GM12801 (cell line): ENCODE measurements around the gene MTMR10.

Experiments
- TF ChIP-seq, protein P1 (sequence below): IDR thresholded peaks from one replicate; pipeline ENCODE4 v1.5.1; 2011; ENCODE audit warnings: control low read depth; ENCODE audit not compliant: insufficient read length; ENCODE audit errors: extremely low read depth

Gene MTMR10

DNA sequence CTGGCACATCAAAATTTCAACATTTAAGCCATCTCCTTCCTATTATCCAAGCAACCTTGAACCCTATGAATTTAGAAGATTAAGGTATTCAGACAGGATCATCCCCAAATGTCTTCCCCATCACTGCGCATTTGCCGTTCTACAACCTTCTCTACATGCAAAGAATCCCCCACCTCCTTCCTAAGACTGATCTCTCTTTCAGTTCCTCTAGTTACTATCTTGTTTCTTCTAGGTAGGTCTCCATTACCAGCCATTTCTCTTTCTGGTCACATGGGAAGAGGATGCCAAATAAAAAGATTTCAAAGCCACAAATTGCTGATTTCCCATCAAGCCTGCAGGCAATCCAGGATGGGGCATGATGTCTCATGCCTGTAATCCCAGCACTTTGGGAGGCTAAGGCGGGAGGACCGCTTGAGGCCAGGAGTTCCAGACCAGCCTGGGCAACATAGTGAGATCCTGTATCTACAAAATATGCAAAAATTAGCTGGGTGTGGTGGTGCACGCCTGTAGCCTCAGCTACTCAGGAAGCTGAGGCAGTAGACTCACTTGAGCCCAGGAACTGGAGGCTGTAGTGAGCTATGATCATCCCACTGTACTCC, 29.7 kb upstream of the MTMR10 start:
- TF ChIP-seq, protein P1, sequence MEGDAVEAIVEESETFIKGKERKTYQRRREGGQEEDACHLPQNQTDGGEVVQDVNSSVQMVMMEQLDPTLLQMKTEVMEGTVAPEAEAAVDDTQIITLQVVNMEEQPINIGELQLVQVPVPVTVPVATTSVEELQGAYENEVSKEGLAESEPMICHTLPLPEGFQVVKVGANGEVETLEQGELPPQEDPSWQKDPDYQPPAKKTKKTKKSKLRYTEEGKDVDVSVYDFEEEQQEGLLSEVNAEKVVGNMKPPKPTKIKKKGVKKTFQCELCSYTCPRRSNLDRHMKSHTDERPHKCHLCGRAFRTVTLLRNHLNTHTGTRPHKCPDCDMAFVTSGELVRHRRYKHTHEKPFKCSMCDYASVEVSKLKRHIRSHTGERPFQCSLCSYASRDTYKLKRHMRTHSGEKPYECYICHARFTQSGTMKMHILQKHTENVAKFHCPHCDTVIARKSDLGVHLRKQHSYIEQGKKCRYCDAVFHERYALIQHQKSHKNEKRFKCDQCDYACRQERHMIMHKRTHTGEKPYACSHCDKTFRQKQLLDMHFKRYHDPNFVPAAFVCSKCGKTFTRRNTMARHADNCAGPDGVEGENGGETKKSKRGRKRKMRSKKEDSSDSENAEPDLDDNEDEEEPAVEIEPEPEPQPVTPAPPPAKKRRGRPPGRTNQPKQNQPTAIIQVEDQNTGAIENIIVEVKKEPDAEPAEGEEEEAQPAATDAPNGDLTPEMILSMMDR = no peak

DNA sequence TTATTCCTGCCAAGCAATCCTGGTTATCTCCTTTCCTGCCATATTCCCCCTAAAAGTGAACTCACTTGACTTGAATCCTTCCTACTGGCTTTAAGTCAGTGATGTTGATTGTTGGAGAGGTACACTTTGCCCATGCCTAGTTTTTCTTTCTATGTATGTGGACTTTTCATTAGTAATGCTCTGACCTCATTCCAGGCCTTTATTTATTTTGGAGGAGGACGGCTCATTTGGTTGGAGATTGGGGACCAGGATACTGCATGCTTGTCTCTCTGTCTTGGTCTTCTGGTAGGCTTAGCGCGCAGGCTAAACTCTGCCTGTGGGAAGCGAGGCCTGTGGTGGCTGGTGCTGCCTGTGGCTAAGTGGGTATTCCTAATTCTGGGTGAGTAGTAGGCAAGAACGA, 29.1 kb upstream of the MTMR10 start:
- TF ChIP-seq, protein P1 = no peak

DNA sequence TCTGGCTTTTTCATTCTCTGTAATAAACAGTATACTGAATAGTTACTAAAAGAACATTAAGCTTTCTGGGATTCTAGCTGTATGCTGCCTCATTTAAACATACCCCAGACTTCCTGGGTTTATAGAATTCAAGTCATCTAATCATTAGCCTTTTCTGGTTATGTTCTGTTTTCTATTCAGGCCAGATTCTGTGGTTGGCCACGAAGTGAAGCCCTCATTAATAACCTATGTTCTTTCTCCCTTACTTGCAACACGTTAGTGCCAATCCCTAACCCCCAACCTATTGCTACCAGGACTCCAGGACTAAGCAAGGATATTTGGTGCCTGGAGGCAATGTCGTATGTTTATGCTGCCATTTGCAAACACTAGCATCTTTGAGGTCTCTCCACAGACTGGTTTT, 28.6 kb upstream of the MTMR10 start:
- TF ChIP-seq, protein P1 = no peak

DNA sequence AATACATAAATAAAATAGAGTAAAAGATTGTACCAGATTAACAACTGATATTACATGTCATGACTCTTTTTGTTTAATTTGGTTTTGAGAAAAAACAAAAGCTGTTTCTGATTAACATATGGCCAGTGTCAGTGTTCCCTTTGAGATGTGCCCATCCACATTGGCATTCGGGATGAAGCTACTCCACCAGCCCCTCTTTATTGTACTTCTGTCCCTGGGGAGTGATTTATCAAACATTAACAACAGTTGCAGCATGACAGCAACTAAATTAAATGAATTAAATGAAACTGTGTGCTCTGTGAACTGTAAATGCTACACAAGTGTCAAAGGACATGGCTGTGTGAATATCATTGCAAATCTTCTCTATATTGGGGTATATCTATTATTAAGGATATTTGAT, 25.9 kb upstream of the MTMR10 start:
- TF ChIP-seq, protein P1 = no peak

DNA sequence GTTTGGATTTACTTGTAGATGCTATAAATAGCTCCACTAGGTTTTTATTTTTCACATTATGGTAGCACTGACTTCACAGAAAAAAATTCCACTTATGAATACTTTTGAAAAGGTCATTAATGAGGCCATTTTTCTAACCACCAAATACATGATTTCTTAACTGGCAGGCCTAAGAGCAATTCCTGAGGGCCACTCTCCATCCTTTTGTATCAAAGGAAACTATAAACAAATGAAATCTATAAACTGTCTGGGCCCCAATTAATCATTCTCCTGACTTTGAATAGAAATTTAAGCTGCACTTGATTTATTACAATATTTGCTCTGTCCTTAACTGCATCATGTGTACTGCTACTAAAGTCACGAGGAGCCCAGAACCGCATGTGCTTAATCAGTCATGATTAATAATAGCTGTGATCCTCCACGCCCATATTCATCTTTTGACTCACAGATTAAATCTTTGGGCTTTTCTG, 25.1 kb upstream of the MTMR10 start:
- TF ChIP-seq, protein P1 = no peak

DNA sequence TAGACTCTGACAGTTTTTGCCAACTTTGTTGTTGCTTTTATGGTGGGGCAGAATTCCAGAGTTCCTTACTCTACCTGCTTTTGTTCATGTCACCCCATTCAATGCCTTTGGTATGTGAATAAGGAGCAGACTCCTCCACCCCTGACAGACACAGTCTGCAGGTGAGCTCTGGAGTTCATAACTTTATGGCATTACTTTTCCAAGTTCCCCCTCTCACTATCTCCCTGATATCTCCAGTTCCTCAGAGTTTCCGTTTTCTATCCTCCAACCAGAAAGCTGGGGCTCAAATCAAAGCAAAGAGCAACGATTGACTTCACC, 23.1 kb upstream of the MTMR10 start:
- TF ChIP-seq, protein P1 = no peak

DNA sequence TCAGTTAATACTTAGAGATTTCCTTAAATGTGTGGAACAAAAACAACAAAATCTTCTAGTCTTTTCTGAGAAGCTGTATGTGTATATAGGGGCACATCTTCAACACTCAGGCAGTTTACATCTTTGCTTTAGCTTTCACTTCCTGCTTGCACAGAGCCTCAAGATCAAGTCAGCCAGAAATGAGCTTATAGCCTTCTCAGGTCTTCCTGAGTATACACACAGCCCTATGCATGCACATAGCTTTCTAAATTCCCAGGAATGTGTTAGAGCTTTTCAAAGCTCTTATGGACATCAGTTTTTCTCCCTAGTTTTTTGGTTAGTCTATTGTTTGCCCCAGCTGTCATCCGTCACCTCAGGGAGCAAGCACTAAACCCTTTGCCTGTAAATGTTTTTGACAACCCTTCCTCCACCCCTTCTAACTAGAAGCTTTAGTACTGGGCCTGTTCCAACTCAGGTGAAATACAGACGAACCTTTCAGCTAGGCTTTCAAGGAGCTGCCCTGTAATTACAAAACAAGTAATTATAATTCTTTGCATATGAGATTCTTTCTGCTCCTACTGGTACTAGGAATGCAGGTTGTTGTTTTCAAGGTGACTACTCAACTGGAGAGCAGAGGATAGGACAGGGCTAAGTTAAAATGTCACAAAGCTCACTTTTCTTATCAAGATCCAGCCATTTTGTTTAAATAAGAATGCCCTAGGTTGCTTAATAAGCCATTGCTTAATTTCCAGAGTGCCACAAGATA, 22.6 kb upstream of the MTMR10 start:
- TF ChIP-seq, protein P1 = no peak
